PC-9 (cell line): Measurements from ENCODE around the gene CRY1. TPM values are rescaled to one million over a fixed set of nuclear protein-coding genes. Genes with fewer than 3 reads are reported as not detected.

Source experiments
- BruUV-seq: library from RNA; stranded (reverse); fragments of 400-500 nt; replicated peaks from 2 replicates; lab custom pipeline; 2021; lab: Mats Ljungman, UMichigan
- CTCF ChIA-PET: fragments of 300-600 bp; sonication (Branson Sonifier 250); formaldehyde crosslinking; loops from one replicate; lab custom pipeline; 2022; ENCODE audit warnings: antibody characterized with exemption; lab: Charles Lee
- POLR2A ChIA-PET: fragments of 300-600 bp; sonication (Branson Sonifier 250); formaldehyde crosslinking; loops from one replicate; lab custom pipeline; 2022; ENCODE audit warnings: antibody characterized with exemption; ENCODE audit not compliant: unreplicated experiment; lab: Charles Lee
- DNase-seq, 2 experiments: peaks; one replicate each; pipeline versions ENCODE4 v3.0.0 to v3.0.0-alpha.2; 2015 to 2022; ENCODE audit warnings: mixed read lengths in 1 of 2
- H2AFZ ChIP-seq: fragments of 200-600 bp; sonication (generic); 2 replicates; pipeline ENCODE4 v1.8.1; 2017; ENCODE audit warnings: antibody characterized with exemption
- H3F3A ChIP-seq: fragments of 200-600 bp; sonication (generic); 2 replicates; pipeline ENCODE4 v1.8.1; 2017; ENCODE audit warnings: antibody characterized with exemption, mild to moderate bottlenecking, low read depth; ENCODE audit not compliant: insufficient read depth
- H3K27ac ChIP-seq: fragments of 200-600 bp; sonication (generic); 2 replicates; pipeline ENCODE4 v1.6.1; 2016; ENCODE audit warnings: mixed run types
- H3K27me3 ChIP-seq: fragments of 200-600 bp; sonication (generic); 2 replicates; pipeline ENCODE4 v1.6.1; 2016; ENCODE audit warnings: low read depth, mixed run types; ENCODE audit not compliant: insufficient read depth
- H3K36me3 ChIP-seq: fragments of 200-600 bp; sonication (generic); 2 replicates; pipeline ENCODE4 v1.6.1; 2016; ENCODE audit warnings: low read depth, mixed run types
- H3K4me1 ChIP-seq: fragments of 200-600 bp; sonication (generic); replicated peaks from 2 replicates; pipeline ENCODE4 v1.6.1; 2016; ENCODE audit warnings: mixed run types; ENCODE audit not compliant: insufficient read depth
- H3K4me2 ChIP-seq: fragments of 200-600 bp; sonication (generic); 2 replicates; pipeline ENCODE4 v1.6.1; 2017; ENCODE audit warnings: mixed run types
- H3K4me3 ChIP-seq: fragments of 200-600 bp; sonication (generic); 2 replicates; pipeline ENCODE4 v1.6.1; 2016; ENCODE audit warnings: mixed run types
- H3K79me2 ChIP-seq: fragments of 200-600 bp; sonication (generic); 2 replicates; pipeline ENCODE4 v1.6.1; 2017; ENCODE audit warnings: low read depth, mixed run types
- H3K9me2 ChIP-seq: fragments of 200-600 bp; sonication (generic); 2 replicates; pipeline ENCODE4 v1.8.1; 2017; ENCODE audit warnings: mild to moderate bottlenecking; ENCODE audit not compliant: insufficient read depth
- H3K9me3 ChIP-seq: fragments of 200-600 bp; sonication (generic); 2 replicates; pipeline ENCODE4 v1.8.1; 2016; ENCODE audit warnings: low read depth; ENCODE audit not compliant: insufficient read depth
- H4K20me1 ChIP-seq: fragments of 200-600 bp; sonication (generic); 2 replicates; pipeline ENCODE4 v1.8.1; 2017; ENCODE audit not compliant: insufficient read depth
- CTCF ChIP-seq: fragments of 200-600 bp; sonication (generic); conservative IDR thresholded peaks from 2 replicates; pipeline ENCODE4 v1.6.1; 2017; ENCODE audit warnings: mixed run types, antibody characterized with exemption, mild to moderate bottlenecking, moderate library complexity
- EZH2 ChIP-seq: fragments of 200-600 bp; sonication (generic); IDR thresholded peaks from 2 replicates; pipeline ENCODE4 v1.8.0; 2017; ENCODE audit warnings: antibody characterized with exemption, low read depth
- intact Hi-C: fragments of 100-400 bp; cut with micrococcal nuclease; formaldehyde crosslinking; loops from one replicate; pipeline ENCODE4 v1.10.0; 2022; ENCODE audit not compliant: unreplicated experiment
- total RNA-seq: library from RNA; stranded (reverse); gene quantifications from 2 replicates; pipeline ENCODE4 v1.2.3, GENCODE V29; 2021

The CRY1 gene
- total RNA-seq, 1 experiment from 2014 or later = 18.1 TPM

- no peaks in the 10 kb centered on the region for H3K27me3 ChIP-seq
- no peak for TF ChIP-seq CTCF
- no peak for TF ChIP-seq EZH2
- no peaks in the 10 kb centered on the region for H3K9me2 ChIP-seq
- peak in 1 of 2 experiments; percentile 58 for DNase-seq
- no peak overlapping the region for H3K4me3 ChIP-seq
- no peaks in the 10 kb centered on the region for H3K9me3 ChIP-seq
- H2AFZ ChIP-seq = no peak overlapping the region
- H3K4me1 ChIP-seq = peaks cover 51% of the 10 kb centered on the region
- CTCF ChIA-PET = no interaction called here
- no peak overlapping the region for H3K27ac ChIP-seq
- peaks cover 29% of the 10 kb centered on the region for H3K79me2 ChIP-seq
- no TSS peak for BruUV-seq
- H3F3A ChIP-seq = peaks cover 7% of the 10 kb centered on the region; the same call in 1 of the 2 replicates
- intact Hi-C loops = loop anchor here (5.0 kb wide), 1 partner anchor 47 kb away; no protein-coding TSS in a partner anchor
- POLR2A ChIA-PET = no interaction called here
- H3K4me2 ChIP-seq = peak overlapping the region; percentile 45
- no peaks in the 10 kb centered on the region for H4K20me1 ChIP-seq
- 0 out of 2 replicates have a peak, but pooled peaks cover 5% of the 10 kb centered on the region for H3K36me3 ChIP-seq
Observed at GRCh38 chr12:107025671-107026070, 67.7 kb downstream of the CRY1 start.

DNA sequence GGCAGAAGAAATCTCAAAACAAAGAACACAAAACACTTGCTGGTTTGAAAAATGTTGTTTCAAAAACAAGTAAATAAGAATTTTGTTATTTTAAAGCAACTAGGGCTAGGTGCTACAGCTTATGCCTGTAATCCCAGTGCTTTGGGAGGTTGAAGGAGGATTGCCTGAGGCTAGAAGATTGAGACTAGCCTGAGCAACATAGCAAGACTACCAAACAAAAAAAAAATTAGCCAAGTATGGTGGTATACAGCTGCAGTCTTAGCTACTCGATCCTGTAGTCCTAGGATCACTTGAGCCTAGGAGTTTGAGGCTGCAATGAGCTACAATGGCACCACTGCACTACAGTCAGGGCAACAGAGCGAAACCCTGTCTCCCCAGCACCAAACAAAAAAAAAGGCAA lies 73.8 kb downstream of the CRY1 start:
- H3K9me3 ChIP-seq = no peaks in the 10 kb centered on the region
- POLR2A ChIA-PET = no interaction called here
- H4K20me1 ChIP-seq = no peaks in the 10 kb centered on the region
- DNase-seq = no peak
- H3K36me3 ChIP-seq = 0 out of 2 replicates have a peak, but pooled peaks cover 5% of the 10 kb centered on the region
- no peak overlapping the region for H2AFZ ChIP-seq
- no peak for TF ChIP-seq EZH2
- no peak for TF ChIP-seq CTCF
- no peaks in the 10 kb centered on the region for H3K27me3 ChIP-seq
- H3K79me2 ChIP-seq = no peaks in the 10 kb centered on the region
- no TSS peak for BruUV-seq
- H3F3A ChIP-seq = peaks cover 3% of the 10 kb centered on the region; the same call in 1 of the 2 replicates
- H3K27ac ChIP-seq = no peak overlapping the region
- CTCF ChIA-PET = no interaction called here
- no peaks in the 10 kb centered on the region for H3K9me2 ChIP-seq
- no peaks in the 10 kb centered on the region for H3K4me1 ChIP-seq
- no peak overlapping the region for H3K4me2 ChIP-seq
- no peak overlapping the region for H3K4me3 ChIP-seq
- intact Hi-C loops = no loop called here

DNA sequence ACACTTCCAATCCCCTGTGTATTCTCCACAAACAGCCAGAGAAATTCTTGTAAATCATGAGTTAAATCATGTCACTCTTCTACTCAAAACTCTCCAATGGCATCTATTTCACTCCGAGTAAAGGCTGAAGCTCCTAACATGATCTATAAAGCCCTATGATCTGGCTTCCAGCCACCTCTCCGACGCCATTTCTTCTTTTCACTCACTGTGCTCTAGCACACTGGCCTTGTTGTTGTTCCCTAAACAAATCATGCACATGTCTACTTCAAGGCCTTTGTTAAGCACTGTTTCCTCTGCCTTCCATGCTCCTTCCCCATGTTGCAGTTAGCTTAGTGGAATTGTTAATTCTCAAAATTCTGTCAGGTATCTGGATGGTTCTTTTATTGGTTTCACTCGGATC lies 76.3 kb downstream of the CRY1 start:
- H2AFZ ChIP-seq = no peak overlapping the region
- no peak for DNase-seq
- POLR2A ChIA-PET = no interaction called here
- no peak overlapping the region for H3K4me2 ChIP-seq
- CTCF ChIA-PET = no interaction called here
- 0 out of 2 replicates have a peak, but pooled peaks cover 5% of the 10 kb centered on the region for H3K36me3 ChIP-seq
- no peaks in the 10 kb centered on the region for H4K20me1 ChIP-seq
- no peaks in the 10 kb centered on the region for H3K9me2 ChIP-seq
- intact Hi-C loops = no loop called here
- no TSS peak for BruUV-seq
- no peaks in the 10 kb centered on the region for H3K27me3 ChIP-seq
- no peaks in the 10 kb centered on the region for H3K79me2 ChIP-seq
- H3F3A ChIP-seq = peaks cover 3% of the 10 kb centered on the region; the same call in 1 of the 2 replicates
- H3K9me3 ChIP-seq = no peaks in the 10 kb centered on the region
- no peak overlapping the region for H3K27ac ChIP-seq
- H3K4me3 ChIP-seq = no peak overlapping the region
- TF ChIP-seq CTCF (no peak), EZH2 (no peak)
- H3K4me1 ChIP-seq = no peaks in the 10 kb centered on the region
